Mucosa of gallbladder (tissue), 1 donor: ENCODE measurements around the gene CYP3A7. TPM values are rescaled to one million over a fixed set of nuclear protein-coding genes. Genes with fewer than 3 reads are reported as not detected.
A peak's percentile ranks its signal among the peaks of the same experiment; 100 is the strongest.
"Not testable (repeated sequence)": the region's sequence is repeated elsewhere in the genome, so short reads cannot be mapped to it uniquely, and the experiment has no call there.

Experiments used
- DNase-seq: peaks from one replicate; pipeline ENCODE4 v3.0.0-alpha.2; 2020; ENCODE audit warnings: low spot score
- total RNA-seq: library from RNA; stranded (reverse); gene quantifications from one replicate; pipeline ENCODE4 v1.2.1, GENCODE V29; 2021
- donor health status: DM: no; HTN: no; CAD: no.

CYP3A7 gene
- total RNA-seq, 1 donor from 2014 or later, result 92.6 TPM

GRCh38 chr7:99741441-99741795, 6.4 kb upstream of the CYP3A7 start:
- no peak for DNase-seq

- no peak for DNase-seq
These were observed 5.8 kb upstream of the CYP3A7 start for GRCh38 chr7:99740573-99741440.

GRCh38 chr7:99739699-99740572, 4.9 kb upstream of the CYP3A7 start:
- no peak for DNase-seq

- no peak for DNase-seq
These were observed 2.7 kb upstream of the CYP3A7 start for GRCh38 chr7:99737726-99738125.

- DNase-seq, result not testable (repeated sequence)
These were observed 1.7 kb upstream of the CYP3A7 start for GRCh38 chr7:99736667-99737066.

- no peak for DNase-seq
These were observed 1.5 kb downstream of the CYP3A7 start for GRCh38 chr7:99733448-99733847.

GRCh38 chr7:99733003-99733402, 2.0 kb downstream of the CYP3A7 start:
- DNase-seq, result peak; percentile 27

GRCh38 chr7:99731638-99732374, 3.2 kb downstream of the CYP3A7 start:
- DNase-seq, result no peak

GRCh38 chr7:99730992-99731391, 4.0 kb downstream of the CYP3A7 start:
- DNase-seq, result no peak

GRCh38 chr7:99730238-99730810, 4.7 kb downstream of the CYP3A7 start:
- no peak for DNase-seq

- DNase-seq, result peak; percentile 37
These were observed 5.3 kb downstream of the CYP3A7 start for GRCh38 chr7:99729486-99730237.

GRCh38 chr7:99728615-99729014, 6.4 kb downstream of the CYP3A7 start:
- no peak for DNase-seq

- DNase-seq, result peak; percentile 63
These were observed 11.8 kb downstream of the CYP3A7 start for GRCh38 chr7:99723201-99723600.

GRCh38 chr7:99720800-99721595, 14.0 kb downstream of the CYP3A7 start:
- no peak for DNase-seq

- DNase-seq, result peak; percentile 60
These were observed 14.8 kb downstream of the CYP3A7 start for GRCh38 chr7:99719996-99720769.

GRCh38 chr7:99713995-99714570, 20.9 kb downstream of the CYP3A7 start:
- DNase-seq, result no peak

- no peak for DNase-seq
These were observed 25.0 kb downstream of the CYP3A7 start for GRCh38 chr7:99709838-99710578.

GRCh38 chr7:99709260-99709659, 25.7 kb downstream of the CYP3A7 start:
- no peak for DNase-seq
